Uterus (tissue), 4 donors: ENCODE measurements around the gene GREB1. TPM values are rescaled to one million over a fixed set of nuclear protein-coding genes. Genes with fewer than 3 reads are reported as not detected.
A peak's percentile ranks its signal among the peaks of the same experiment; 100 is the strongest.

Experiments used
- DNase-seq, 2 donors: peaks; one replicate each; pipeline ENCODE4 v3.0.0-alpha.2; 2019 to 2020
- H3K27ac ChIP-seq, 2 donors: fragments of 200-600 bp; sonication (generic); 1 replicate in 1 of 2; 2 replicates in 1 of 2; pipeline ENCODE4 v1.5.1; 2016 to 2018
- H3K27me3 ChIP-seq, 2 donors: fragments of 200-600 bp; sonication (generic); one replicate each; pipeline ENCODE4 v1.5.1; 2018 to 2019; ENCODE audit warnings: control low read depth in 1 of 2
- H3K36me3 ChIP-seq, 2 donors: fragments of 200-600 bp; sonication (generic); one replicate each; pipeline ENCODE4 v1.5.1; 2019; ENCODE audit warnings: control low read depth in 1 of 2
- H3K4me1 ChIP-seq, 2 donors: fragments of 200-600 bp; sonication (generic); one replicate each; pipeline ENCODE4 v1.5.1; 2018 to 2019; ENCODE audit warnings: control low read depth in 1 of 2
- H3K4me3 ChIP-seq, 2 donors: fragments of 200-600 bp; sonication (generic); 1 replicate in 1 of 2; 2 replicates in 1 of 2; pipeline ENCODE4 v1.5.1; 2018 to 2019; ENCODE audit warnings: mild to moderate bottlenecking in 1 of 2
- H3K9me3 ChIP-seq, 2 donors: fragments of 200-600 bp; sonication (generic); one replicate each; pipeline ENCODE4 v1.5.1; 2019; ENCODE audit warnings: control low read depth in 1 of 2
- CTCF ChIP-seq, 4 experiments: fragments of 200-600 bp in 2 of 4; fragments of 450-650 bp in 2 of 4; sonication (generic) in 2 of 4; IDR thresholded peaks; one replicate each; pipeline ENCODE4 v1.5.1; 2016 to 2019; ENCODE audit warnings: antibody characterized with exemption in 4 of 4, mild to moderate bottlenecking in 2 of 4, moderate library complexity in 1 of 4
- POLR2A ChIP-seq, 2 donors: fragments of 450-650 bp; IDR thresholded peaks; one replicate each; pipeline ENCODE4 v1.6.1; 2016; ENCODE audit warnings: antibody characterized with exemption in 2 of 2, mild to moderate bottlenecking in 1 of 2, moderate library complexity in 1 of 2
- intact Hi-C: fragments of 100-400 bp; cut with DNase I; formaldehyde crosslinking; loops from one replicate; pipeline ENCODE4 v1.15.1; 2023; ENCODE audit warnings: low total_unique reads
- total RNA-seq, 4 donors: library from RNA; depleted of rRNA in 3 of 4; stranded (reverse); fragments of >200 nt in 3 of 4; gene quantifications; one replicate each; pipeline versions ENCODE4 v1.1.0 to v1.2.4, GENCODE V29; 2014 to 2023
- donor health status: DM: yes; HTN: yes; CAD: no.

The GREB1 gene
- total RNA-seq, 4 donors from 2014 or later: 20.3 to 166 (median 78.8) TPM

GRCh38 chr2:11527001-11527400 lies 6.8 kb upstream of the GREB1 start:
- peaks cover 0 to 7% of the 10 kb centered on the region in 2 donors for H3K4me1 ChIP-seq
- DNase-seq: no peak
- H3K27ac ChIP-seq: peak overlapping the region; percentile 77 to 89
- intact Hi-C loops: no loop called here
- TF ChIP-seq POLR2A (IDR thresholded peaks at IDR 0.05) (no peak), CTCF (IDR thresholded peaks at IDR 0.05) (no peak)
- H3K9me3 ChIP-seq: no peaks in the 10 kb centered on the region
- H3K36me3 ChIP-seq: no peaks in the 10 kb centered on the region
- H3K27me3 ChIP-seq: no peaks in the 10 kb centered on the region
- H3K4me3 ChIP-seq: no peak overlapping the region

GRCh38 chr2:11528228-11528627 lies 5.6 kb upstream of the GREB1 start:
- H3K27ac ChIP-seq: peak overlapping the region; percentile 77 to 89
- H3K4me1 ChIP-seq: peaks cover 0 to 7% of the 10 kb centered on the region in 2 donors
- intact Hi-C loops: no loop called here
- no peak for TF ChIP-seq CTCF (IDR thresholded peaks at IDR 0.05)
- TF ChIP-seq POLR2A (IDR thresholded peaks at IDR 0.05): no peak
- H3K9me3 ChIP-seq: no peaks in the 10 kb centered on the region
- DNase-seq: no peak
- H3K4me3 ChIP-seq: no peak overlapping the region
- no peaks in the 10 kb centered on the region for H3K27me3 ChIP-seq
- H3K36me3 ChIP-seq: no peaks in the 10 kb centered on the region

GRCh38 chr2:11530864-11531465 lies 2.9 kb upstream of the GREB1 start:
- no peaks in the 10 kb centered on the region for H3K27me3 ChIP-seq
- peaks cover 0 to 2% of the 10 kb centered on the region in 2 donors for H3K4me1 ChIP-seq
- intact Hi-C loops: no loop called here
- no peaks in the 10 kb centered on the region for H3K36me3 ChIP-seq
- DNase-seq: no peak
- no peak overlapping the region for H3K4me3 ChIP-seq
- H3K27ac ChIP-seq: peak overlapping the region; percentile 46 to 78
- no peak for TF ChIP-seq POLR2A (IDR thresholded peaks at IDR 0.05)
- no peak for TF ChIP-seq CTCF (IDR thresholded peaks at IDR 0.05)
- H3K9me3 ChIP-seq: no peaks in the 10 kb centered on the region

GRCh38 chr2:11532416-11533055 lies 1.3 kb upstream of the GREB1 start:
- peak in 1 of 2 donors; percentile 22 for TF ChIP-seq POLR2A (IDR thresholded peaks at IDR 0.05)
- no peak for TF ChIP-seq CTCF (IDR thresholded peaks at IDR 0.05)
- Histone ChIP-seq H3K36me3 (no peaks in the 10 kb centered on the region), H3K27ac (peak overlapping the region; percentile 78 to 81), H3K4me1 (no peaks in the 10 kb centered on the region), H3K9me3 (no peaks in the 10 kb centered on the region), H3K27me3 (no peaks in the 10 kb centered on the region), H3K4me3 (no peak overlapping the region)
- intact Hi-C loops: no loop called here
- DNase-seq: peak; percentile 55 to 71

- no peaks in the 10 kb centered on the region for H3K4me1 ChIP-seq
- no peak for DNase-seq
- no peaks in the 10 kb centered on the region for H3K9me3 ChIP-seq
- peak overlapping the region; percentile 54 to 78 for H3K27ac ChIP-seq
- no peaks in the 10 kb centered on the region for H3K36me3 ChIP-seq
- TF ChIP-seq CTCF (IDR thresholded peaks at IDR 0.05) (no peak), POLR2A (IDR thresholded peaks at IDR 0.05) (no peak)
- intact Hi-C loops: no loop called here
- no peak overlapping the region for H3K4me3 ChIP-seq
- no peaks in the 10 kb centered on the region for H3K27me3 ChIP-seq
Measured at GRCh38 chr2:11534071-11534745, 363 bp downstream of the GREB1 start.
